Vagina (tissue), 2 donors: ENCODE measurements around the gene ITSN1. TPM values are rescaled to one million over a fixed set of nuclear protein-coding genes. Genes with fewer than 3 reads are reported as not detected.

Experiments used
- DNase-seq, 2 donors: peaks; one replicate each; pipeline ENCODE4 v3.0.0-alpha.2; 2017; ENCODE audit errors: extremely low spot score in 2 of 2
- H3K27ac ChIP-seq: fragments of 200-600 bp; sonication (generic); one replicate; pipeline ENCODE4 v1.5.1; 2019
- H3K27me3 ChIP-seq: fragments of 200-600 bp; sonication (generic); one replicate; pipeline ENCODE4 v1.5.1; 2019
- H3K36me3 ChIP-seq, 2 donors: fragments of 200-600 bp; sonication (generic); one replicate each; pipeline ENCODE4 v1.5.1; 2017 to 2019
- H3K4me1 ChIP-seq: fragments of 200-600 bp; sonication (generic); one replicate; pipeline ENCODE4 v1.5.1; 2019
- H3K4me3 ChIP-seq, 2 donors: fragments of 200-600 bp; sonication (generic); 1 replicate in 1 of 2; 2 replicates in 1 of 2; pipeline ENCODE4 v1.5.1; 2016 to 2019
- H3K9me3 ChIP-seq: fragments of 200-600 bp; sonication (generic); one replicate; pipeline ENCODE4 v1.5.1; 2019
- POLR2A ChIP-seq, 2 donors: fragments of 450-650 bp; IDR thresholded peaks; one replicate each; pipeline ENCODE4 v1.6.1; 2017; ENCODE audit warnings: antibody characterized with exemption in 2 of 2, mild to moderate bottlenecking in 2 of 2, moderate library complexity in 2 of 2
- POLR2AphosphoS5 ChIP-seq, 2 donors: sonication (generic); formaldehyde crosslinking; IDR thresholded peaks; one replicate each; pipeline ENCODE4 v1.9.0; 2017; ENCODE audit warnings: antibody characterized with exemption in 2 of 2, mild to moderate bottlenecking in 2 of 2, low read depth in 1 of 2; ENCODE audit not compliant: insufficient read depth in 1 of 2
- intact Hi-C: fragments of 100-400 bp; cut with DNase I; formaldehyde crosslinking; loops from one replicate; pipeline ENCODE4 v1.15.1; 2023
- total RNA-seq: library from RNA; depleted of rRNA; stranded (reverse); fragments of >200 nt; gene quantifications from one replicate; pipeline ENCODE4 v1.2.3, GENCODE V29; 2016
- TF ChIP-seq, protein P1 (sequence below), 3 experiments: fragments of 450-650 bp in 2 of 3; fragments of 200-600 bp in 1 of 3; sonication (generic) in 1 of 3; IDR thresholded peaks; one replicate each; pipeline ENCODE4 v1.5.1; 2017 to 2019; ENCODE audit warnings: antibody characterized with exemption in 3 of 3, mild to moderate bottlenecking in 2 of 3, moderate library complexity in 2 of 3

Gene ITSN1
- total RNA-seq, 1 donor from 2014 or later, result 46.9 TPM

DNA sequence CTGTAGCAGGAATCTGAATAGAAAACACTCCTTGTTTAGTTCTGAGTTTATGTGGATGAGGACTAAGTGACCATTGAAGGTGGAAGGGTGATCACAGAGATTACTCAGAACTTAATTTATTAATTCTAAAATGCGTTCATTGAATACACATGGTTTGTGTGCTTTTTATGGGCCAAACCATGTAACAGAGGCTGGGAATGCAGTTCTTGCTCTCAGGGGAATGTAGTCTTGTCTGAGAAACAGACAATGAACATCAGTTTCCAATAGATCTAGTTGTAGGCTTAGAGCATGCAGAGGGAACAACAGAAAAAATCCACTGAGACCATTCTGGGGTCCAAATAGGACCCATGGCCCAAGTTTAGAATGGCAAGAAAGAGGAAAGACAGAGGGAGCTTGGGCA is 46.1 kb downstream of the ITSN1 start:
- Histone ChIP-seq H3K9me3 (no peaks in the 10 kb centered on the region), H3K4me3 (no peak overlapping the region), H3K4me1 (peaks cover 56% of the 10 kb centered on the region), H3K36me3 (no peaks in the 10 kb centered on the region), H3K27me3 (no peaks in the 10 kb centered on the region), H3K27ac (no peak overlapping the region)
- TF ChIP-seq POLR2A (IDR thresholded peaks at IDR 0.05) (no peak), POLR2AphosphoS5 (IDR thresholded peaks at IDR 0.05; ENCODE audit: insufficient read depth in 1 of 2, low read depth in 1 of 2) (no peak)
- TF ChIP-seq, protein P1, sequence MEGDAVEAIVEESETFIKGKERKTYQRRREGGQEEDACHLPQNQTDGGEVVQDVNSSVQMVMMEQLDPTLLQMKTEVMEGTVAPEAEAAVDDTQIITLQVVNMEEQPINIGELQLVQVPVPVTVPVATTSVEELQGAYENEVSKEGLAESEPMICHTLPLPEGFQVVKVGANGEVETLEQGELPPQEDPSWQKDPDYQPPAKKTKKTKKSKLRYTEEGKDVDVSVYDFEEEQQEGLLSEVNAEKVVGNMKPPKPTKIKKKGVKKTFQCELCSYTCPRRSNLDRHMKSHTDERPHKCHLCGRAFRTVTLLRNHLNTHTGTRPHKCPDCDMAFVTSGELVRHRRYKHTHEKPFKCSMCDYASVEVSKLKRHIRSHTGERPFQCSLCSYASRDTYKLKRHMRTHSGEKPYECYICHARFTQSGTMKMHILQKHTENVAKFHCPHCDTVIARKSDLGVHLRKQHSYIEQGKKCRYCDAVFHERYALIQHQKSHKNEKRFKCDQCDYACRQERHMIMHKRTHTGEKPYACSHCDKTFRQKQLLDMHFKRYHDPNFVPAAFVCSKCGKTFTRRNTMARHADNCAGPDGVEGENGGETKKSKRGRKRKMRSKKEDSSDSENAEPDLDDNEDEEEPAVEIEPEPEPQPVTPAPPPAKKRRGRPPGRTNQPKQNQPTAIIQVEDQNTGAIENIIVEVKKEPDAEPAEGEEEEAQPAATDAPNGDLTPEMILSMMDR (IDR thresholded peaks at IDR 0.05), result no peak
- intact Hi-C loops, result no loop called here
- DNase-seq, result no peak

DNA sequence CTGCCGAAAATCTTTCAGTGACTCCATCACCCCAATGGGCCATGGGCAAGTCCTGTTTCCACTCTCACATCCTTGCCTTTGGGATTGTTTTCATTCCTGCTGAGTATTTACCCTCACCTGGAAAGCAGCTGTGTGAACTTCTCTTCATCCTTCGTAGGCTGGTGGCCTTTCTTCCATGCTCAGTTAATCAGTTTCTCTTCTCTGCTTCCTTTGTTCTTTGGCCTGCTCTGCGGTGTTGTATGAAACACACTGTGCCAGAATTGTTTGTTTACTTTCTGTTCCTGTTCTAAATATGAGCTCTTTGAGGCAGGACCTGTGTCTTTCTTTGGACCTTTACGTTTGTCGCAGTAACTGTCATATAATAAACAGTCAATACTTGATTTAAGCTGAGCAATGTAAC is 48.6 kb downstream of the ITSN1 start:
- DNase-seq, result no peak
- intact Hi-C loops, result no loop called here

DNA sequence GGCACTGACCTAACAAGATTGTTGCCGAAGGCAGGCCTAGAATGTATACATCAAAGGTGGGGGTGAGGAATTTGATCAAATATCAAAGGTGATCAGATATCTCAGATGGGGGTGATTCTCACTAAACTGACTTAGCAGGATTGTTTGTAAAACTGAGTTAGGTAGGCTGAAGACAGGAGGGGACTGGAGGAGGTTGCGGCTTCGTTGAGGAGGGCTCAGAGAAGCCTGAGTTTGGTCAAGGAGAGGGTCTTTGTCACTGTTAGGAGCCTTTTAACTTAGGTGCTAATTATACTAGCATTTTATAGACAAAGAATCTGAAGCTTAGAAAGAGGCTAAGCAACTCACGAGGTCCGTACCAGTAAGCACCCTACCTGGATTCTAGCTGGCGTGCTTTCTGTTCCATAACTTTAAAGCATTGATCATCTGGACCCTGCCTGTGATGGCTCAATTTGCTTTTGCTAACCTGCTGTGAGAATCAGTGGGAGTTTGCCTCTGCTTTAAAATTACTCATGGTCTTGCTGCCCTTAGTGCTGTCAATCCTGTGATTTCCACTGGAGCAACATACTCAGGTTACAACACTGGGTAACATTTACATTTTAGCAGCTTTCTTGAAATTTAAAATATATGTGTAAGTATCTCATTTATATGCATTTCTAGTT is 49.8 kb downstream of the ITSN1 start:
- no peak for DNase-seq
- H3K4me1 ChIP-seq, result peaks cover 35% of the 10 kb centered on the region
- intact Hi-C loops, result no loop called here
- TF ChIP-seq POLR2A (IDR thresholded peaks at IDR 0.05), result no peak
- TF ChIP-seq, protein P1 (IDR thresholded peaks at IDR 0.05), result no peak
- no peaks in the 10 kb centered on the region for H3K9me3 ChIP-seq
- H3K27ac ChIP-seq, result no peak overlapping the region
- no peaks in the 10 kb centered on the region for H3K27me3 ChIP-seq
- H3K4me3 ChIP-seq, result no peak overlapping the region
- no peaks in the 10 kb centered on the region for H3K36me3 ChIP-seq

More for the DNA sequence above, 48.6 kb downstream of the ITSN1 start:
- peaks cover 33% of the 10 kb centered on the region for H3K4me1 ChIP-seq
- no peaks in the 10 kb centered on the region for H3K27me3 ChIP-seq
- no peaks in the 10 kb centered on the region for H3K9me3 ChIP-seq
- TF ChIP-seq POLR2A (IDR thresholded peaks at IDR 0.05) (no peak), POLR2AphosphoS5 (IDR thresholded peaks at IDR 0.05; ENCODE audit: insufficient read depth in 1 of 2, low read depth in 1 of 2) (no peak)
- TF ChIP-seq, protein P1 (IDR thresholded peaks at IDR 0.05), result no peak
- H3K27ac ChIP-seq, result no peak overlapping the region
- H3K4me3 ChIP-seq, result no peak overlapping the region
- H3K36me3 ChIP-seq, result no peaks in the 10 kb centered on the region

DNA sequence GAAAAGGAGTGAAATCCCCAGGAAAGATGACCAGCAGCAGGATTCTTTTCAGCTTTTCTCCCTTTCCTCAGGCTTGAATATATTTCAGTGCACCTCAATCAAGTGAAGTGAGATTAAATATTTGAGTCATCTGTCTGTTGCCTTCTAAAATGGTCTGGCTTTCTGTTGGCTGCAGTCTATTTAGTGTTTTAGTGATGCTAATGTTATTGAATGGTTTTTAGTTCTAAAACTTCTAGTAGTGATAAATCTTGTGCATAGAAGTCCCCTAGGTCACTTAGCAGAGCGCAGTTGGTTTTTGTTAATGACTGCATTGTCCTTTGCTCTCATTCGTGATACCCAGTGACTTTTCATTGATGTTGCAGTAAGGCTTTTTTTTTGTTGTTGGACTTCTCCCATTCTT is 53.5 kb downstream of the ITSN1 start:
- intact Hi-C loops, result no loop called here
- Histone ChIP-seq H3K9me3 (no peaks in the 10 kb centered on the region), H3K27me3 (no peaks in the 10 kb centered on the region), H3K4me1 (peaks cover 22% of the 10 kb centered on the region), H3K36me3 (no peaks in the 10 kb centered on the region), H3K4me3 (no peak overlapping the region), H3K27ac (no peak overlapping the region)
- no peak for DNase-seq
- TF ChIP-seq POLR2A (IDR thresholded peaks at IDR 0.05) (no peak), POLR2AphosphoS5 (IDR thresholded peaks at IDR 0.05; ENCODE audit: insufficient read depth in 1 of 2, low read depth in 1 of 2) (no peak)
- TF ChIP-seq, protein P1 (IDR thresholded peaks at IDR 0.05), result no peak

DNA sequence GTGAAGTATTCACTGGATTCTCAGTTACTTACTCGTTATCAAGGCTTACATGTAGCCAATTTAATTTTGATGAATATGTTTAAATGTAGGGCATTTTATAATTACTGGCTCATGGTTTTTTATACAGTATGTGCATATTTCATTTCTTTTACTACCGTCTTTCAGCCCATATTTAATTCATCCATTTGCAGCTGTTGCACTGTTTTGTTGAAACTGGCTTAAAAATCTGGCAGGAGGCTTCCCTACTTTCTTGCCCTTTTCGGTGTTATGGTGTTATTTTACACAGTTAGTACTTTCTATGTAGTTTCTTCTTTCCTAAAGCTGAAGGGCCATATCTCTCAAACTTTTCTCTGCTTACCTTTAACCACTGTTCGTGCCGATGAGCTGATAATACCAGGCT is 54.2 kb downstream of the ITSN1 start:
- no peak overlapping the region for H3K27ac ChIP-seq
- no peak for DNase-seq
- intact Hi-C loops, result no loop called here
- no peaks in the 10 kb centered on the region for H3K9me3 ChIP-seq
- TF ChIP-seq POLR2A (IDR thresholded peaks at IDR 0.05) (no peak), POLR2AphosphoS5 (IDR thresholded peaks at IDR 0.05; ENCODE audit: insufficient read depth in 1 of 2, low read depth in 1 of 2) (no peak)
- no peak overlapping the region for H3K4me3 ChIP-seq
- H3K27me3 ChIP-seq, result no peaks in the 10 kb centered on the region
- peaks cover 22% of the 10 kb centered on the region for H3K4me1 ChIP-seq
- H3K36me3 ChIP-seq, result no peaks in the 10 kb centered on the region
